DND-41 (cell line): ENCODE data around the gene CELF5.

Source experiments
- CTCF ChIP-seq: IDR thresholded peaks from 2 replicates; pipeline ENCODE4 v1.5.1; 2012; ENCODE audit warnings: borderline replicate concordance, low read length, moderate library complexity, mild to moderate bottlenecking; ENCODE audit not compliant: poor library complexity, severe bottlenecking; ENCODE audit errors: extremely low read depth
- EZH2 ChIP-seq: IDR thresholded peaks from 3 replicates; pipeline ENCODE4 v1.6.1; 2012; ENCODE audit warnings: borderline replicate concordance, low read depth, mild to moderate bottlenecking, moderate library complexity, low read length, inconsistent platforms; ENCODE audit not compliant: severe bottlenecking

GRCh38 chr19:3328743-3329142, 104.3 kb downstream of the CELF5 start:
- TF ChIP-seq EZH2 = no peak
- no peak for TF ChIP-seq CTCF
